T47D (cell line): ENCODE results near the gene AGTPBP1.

Experiments used
- DNase-seq, 2 experiments: peaks; one replicate each; pipeline versions ENCODE4 v3.0.0 to v3.0.0-alpha.2; 2011 to 2012; ENCODE audit warnings: low read depth in 1 of 2, low spot score in 1 of 2
- JUND ChIP-seq: IDR thresholded peaks from 2 replicates; pipeline ENCODE4 v1.6.1; 2012; ENCODE audit warnings: low read depth
- in situ Hi-C: cut with HindIII; loops from 2 replicates; pipeline ENCODE4 v1.10.0; 2016; ENCODE audit warnings: low sequenced_read_pairs, low pct_unique_long_range_greater_than_20kb

AGTPBP1 gene

DNA sequence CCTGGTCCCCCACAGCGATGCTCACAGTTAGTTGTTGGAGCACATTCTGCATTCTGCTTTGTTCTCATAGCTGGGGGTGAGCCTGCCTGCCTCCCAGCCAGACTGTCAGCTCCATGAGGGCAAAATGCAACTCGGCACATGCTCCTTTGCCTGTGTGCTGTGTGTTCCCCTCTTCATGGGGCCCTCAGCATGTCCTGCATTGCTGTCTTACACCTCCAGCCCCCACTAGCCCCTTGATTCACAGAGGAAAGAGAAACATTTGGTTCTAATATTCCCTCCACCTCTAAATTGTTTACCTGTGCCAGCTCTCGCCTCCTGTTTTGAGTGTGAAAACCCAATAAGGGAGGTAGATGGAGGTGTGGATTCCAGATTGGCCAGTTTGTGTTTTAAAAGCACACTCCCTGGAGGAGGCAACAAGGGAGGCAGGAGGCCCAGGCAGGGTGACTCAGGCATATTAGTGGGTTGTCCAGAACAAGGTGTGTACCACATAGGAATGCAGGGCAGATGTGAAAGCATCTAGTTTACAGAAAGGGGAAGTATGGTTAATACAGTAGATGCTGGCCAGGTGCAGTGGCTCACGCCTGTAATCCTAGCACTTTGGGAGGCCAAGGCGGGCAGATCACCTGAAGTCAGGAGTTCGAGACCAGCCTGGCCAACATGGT lies 224.6 kb downstream of the AGTPBP1 start:
- DNase-seq, result no peak
- in situ Hi-C loops, result no loop called here
- no peak for TF ChIP-seq JUND

GRCh38 chr9:85516455-85516854 lies 225.3 kb downstream of the AGTPBP1 start:
- DNase-seq, result no peak
- in situ Hi-C loops, result no loop called here
- TF ChIP-seq JUND, result no peak

- no peak for DNase-seq
- in situ Hi-C loops, result no loop called here
- TF ChIP-seq JUND, result no peak
These were observed 226.7 kb downstream of the AGTPBP1 start for GRCh38 chr9:85515021-85515420.

DNA sequence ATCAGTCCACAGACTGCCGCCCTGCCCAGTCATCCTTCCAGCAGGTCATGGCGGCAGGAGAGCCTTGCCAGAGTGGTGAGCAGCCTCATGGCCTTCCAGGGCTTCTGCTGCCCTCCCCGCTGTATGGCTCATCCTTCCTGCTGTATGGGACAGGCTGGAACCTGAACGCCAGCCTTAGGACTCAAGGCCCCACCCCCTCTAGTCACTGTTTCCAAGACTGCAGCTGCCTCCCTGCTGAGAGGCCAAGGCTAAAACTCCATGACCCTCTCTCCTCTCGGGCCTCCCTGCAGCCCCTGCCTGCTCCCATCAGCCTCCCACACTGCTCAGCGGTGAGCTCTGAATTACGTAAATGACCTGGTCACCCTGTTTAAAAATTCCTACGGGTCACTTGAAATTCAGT lies 227.5 kb downstream of the AGTPBP1 start:
- in situ Hi-C loops, result no loop called here
- TF ChIP-seq JUND, result no peak
- DNase-seq, result no peak

DNA sequence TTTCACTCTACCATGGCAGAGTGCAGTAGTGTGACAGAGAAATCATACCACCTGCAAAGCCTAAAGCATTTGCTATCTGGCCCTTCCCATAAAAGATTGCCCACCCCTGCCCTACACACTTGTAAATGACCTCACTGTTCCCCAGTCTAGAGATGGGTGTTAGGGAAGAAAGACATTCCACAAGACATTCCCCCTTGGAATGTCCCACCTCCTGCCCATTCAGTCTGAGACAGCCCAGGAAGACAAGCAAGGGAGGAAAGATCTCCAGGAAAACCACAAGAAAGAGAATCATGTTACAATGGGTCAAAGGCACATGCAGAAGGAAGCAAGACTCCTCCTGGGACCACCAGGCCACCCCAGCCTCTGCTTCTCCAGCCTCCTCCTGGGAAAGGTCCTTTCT lies 230.0 kb downstream of the AGTPBP1 start:
- no peak for TF ChIP-seq JUND
- in situ Hi-C loops, result no loop called here
- no peak for DNase-seq

- TF ChIP-seq JUND, result no peak
- DNase-seq, result no peak
- in situ Hi-C loops, result no loop called here
These were observed 230.8 kb downstream of the AGTPBP1 start for GRCh38 chr9:85510830-85511504.

- TF ChIP-seq JUND, result no peak
- in situ Hi-C loops, result no loop called here
- no peak for DNase-seq
These were observed 233.1 kb downstream of the AGTPBP1 start for GRCh38 chr9:85508616-85509015.

GRCh38 chr9:85505612-85506011 lies 236.1 kb downstream of the AGTPBP1 start:
- TF ChIP-seq JUND, result no peak
- in situ Hi-C loops, result no loop called here
- DNase-seq, result no peak

- in situ Hi-C loops, result no loop called here
- no peak for DNase-seq
- no peak for TF ChIP-seq JUND
These were observed 238.7 kb downstream of the AGTPBP1 start for GRCh38 chr9:85502815-85503655.

GRCh38 chr9:85501882-85502281 lies 239.9 kb downstream of the AGTPBP1 start:
- no peak for TF ChIP-seq JUND
- in situ Hi-C loops, result no loop called here
- no peak for DNase-seq

- no peak for DNase-seq
- in situ Hi-C loops, result no loop called here
- TF ChIP-seq JUND, result no peak
These were observed 240.3 kb downstream of the AGTPBP1 start for GRCh38 chr9:85501456-85501855.
